CD4-positive, alpha-beta T cell treated with Interleukin-21 for 1 hour (primary cell): ENCODE data around the gene ZFYVE1.
"Not testable (repeated sequence)": the region's sequence is repeated elsewhere in the genome, so short reads cannot be mapped to it uniquely, and the experiment has no call there.

ENCODE experiments used
- DNase-seq: peaks from one replicate; pipeline ENCODE4 v3.0.0-alpha.2; 2020

ZFYVE1 gene

DNA sequence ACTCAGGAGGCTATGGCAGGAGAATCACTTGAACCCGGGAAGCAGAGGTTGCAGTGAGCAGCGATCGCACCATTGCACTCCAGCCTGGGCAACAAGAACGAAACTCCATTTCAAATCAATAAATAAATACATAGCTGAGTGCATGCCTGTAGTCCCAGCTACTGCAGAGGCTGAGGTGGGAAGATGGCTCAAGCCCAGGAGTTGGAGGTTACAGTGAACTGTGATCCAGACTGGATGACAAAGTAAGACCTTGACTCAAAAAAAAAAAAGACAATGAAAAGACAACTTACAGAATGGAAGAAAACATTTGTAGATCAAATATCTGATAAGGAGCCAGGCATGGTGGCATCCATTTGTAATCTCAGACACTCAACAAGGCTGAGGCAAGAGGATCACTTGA lies 27.6 kb downstream of the ZFYVE1 start:
- no peak for DNase-seq

DNA sequence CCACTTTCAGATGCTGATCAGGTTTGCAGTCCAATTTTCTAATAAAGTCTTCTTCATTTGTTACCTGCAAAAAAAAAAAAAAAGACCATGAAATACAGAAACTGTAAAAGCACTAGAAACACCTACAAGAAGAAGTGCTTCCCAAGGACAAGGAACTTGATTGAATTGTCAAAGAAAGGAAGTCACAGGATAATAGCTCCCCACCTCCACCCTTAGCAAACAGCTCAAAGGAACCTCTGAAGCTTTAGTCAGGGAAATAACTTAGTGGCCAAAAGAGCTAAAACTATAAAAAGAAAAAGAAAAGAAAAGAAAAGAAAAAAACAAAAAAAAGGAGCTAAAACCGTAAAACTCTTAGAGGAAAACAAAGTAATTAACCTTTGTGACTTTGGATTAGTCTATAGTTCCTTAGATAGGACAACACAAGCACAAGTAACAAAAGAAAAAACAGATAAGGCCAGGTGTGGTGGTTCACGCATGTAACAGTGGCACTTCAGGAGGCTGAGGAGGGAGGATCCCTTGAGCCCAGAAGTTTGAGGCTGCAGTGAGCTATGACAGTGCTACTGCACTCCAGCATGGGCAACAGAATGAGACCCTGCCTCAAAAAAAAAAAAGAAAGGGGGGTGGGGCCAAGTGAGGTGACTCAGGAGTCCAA lies 28.5 kb downstream of the ZFYVE1 start:
- no peak for DNase-seq

DNA sequence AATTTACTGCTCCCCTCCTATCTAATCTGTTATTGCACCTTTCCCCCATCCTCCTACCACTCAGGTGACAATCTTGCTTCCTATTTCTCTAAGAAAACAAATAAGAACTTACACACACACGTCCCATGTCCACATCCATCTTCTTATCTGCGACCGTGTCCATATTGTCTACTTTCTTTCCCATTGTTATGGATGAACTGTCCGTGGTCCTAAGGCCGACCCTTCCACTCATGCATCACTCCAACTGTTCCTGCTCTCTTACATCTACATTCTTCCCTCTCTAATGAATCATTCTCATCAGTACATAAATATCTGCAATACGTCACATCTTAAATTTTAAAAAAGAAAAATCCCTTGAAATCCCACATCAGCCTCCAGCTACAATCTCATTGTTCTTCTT lies 30.0 kb downstream of the ZFYVE1 start:
- no peak for DNase-seq

DNA sequence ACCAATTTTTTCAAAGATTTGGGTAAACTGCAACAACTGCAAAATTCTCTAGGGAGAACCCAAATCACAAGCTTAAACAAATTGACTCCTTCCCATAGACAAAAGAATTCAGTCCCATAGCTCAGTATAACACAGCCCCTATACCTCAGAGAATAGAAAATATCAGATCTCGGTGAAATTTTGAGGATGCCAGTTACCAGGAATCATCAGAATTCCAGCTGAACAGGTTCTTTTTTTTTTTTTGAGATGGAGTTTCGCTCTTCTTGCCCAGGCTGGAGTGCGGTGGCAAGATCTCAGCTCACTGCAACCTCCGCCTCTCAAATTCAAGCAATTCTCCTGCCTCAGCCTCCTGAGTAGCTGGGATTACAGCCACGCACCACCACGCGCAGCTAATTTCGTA lies 36.7 kb downstream of the ZFYVE1 start:
- DNase-seq: no peak

DNA sequence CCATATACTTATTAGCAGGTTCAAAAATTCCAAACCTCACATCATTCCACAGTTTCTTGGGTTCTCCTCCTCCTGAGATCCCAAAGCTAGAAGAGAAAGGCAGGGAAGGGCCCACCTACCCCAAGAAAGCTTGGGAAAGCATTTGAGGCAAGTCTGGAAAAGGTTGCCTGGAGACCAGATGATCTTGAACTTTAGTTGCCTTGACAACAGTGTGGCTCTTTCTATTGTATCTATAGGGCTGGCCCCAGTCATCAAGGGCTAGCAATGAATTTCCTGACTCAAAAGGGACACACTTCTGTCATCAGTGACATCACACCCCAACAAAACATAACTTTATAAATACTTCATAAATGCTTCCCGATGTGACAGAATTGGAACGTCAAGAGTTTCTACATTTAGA lies 40.0 kb downstream of the ZFYVE1 start:
- no peak for DNase-seq

DNA sequence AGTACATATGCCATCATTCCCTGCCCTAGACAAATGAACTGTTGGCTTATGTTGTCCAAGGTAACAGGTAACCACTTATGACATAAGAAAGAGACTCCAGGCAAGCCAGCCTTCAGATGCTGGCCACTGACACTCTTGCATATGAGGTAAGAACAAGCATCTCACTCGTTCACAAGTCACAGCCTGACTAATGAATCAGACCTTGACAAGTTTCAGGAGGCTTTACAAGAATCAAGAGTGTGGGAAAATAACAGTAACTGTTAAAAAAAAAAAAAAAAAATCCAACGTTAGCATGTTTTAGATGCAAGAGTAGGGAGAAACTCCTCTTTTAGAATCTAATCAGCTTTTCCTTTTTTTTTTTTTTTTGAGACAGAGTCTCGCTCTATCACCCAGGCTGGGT lies 40.7 kb downstream of the ZFYVE1 start:
- no peak for DNase-seq

DNA sequence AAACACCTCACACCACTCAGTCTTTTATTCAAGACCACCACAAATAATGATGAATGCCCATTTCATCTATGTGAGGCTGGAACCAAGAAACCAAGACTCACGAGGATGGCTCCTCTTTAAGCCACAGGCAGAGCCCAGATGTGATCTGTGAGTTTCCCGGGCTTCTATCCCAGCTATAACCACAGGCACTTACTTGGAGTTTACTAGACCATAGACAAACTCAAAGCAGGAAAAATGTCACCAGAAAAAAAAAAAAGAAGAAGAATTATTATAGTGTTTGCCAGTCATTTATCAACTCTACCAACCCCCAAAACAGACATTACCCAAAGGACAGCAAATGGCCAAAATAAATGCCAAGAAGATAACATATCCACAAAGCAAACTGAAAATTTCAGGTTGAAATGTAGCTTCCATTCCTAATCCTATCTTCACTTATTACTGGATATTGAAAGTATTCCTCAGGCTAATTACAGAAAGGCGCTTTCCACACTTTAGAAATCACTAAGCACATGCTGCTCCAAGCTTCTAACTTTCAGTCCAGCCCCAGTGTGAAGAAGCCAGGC lies 44.7 kb downstream of the ZFYVE1 start:
- no peak for DNase-seq

DNA sequence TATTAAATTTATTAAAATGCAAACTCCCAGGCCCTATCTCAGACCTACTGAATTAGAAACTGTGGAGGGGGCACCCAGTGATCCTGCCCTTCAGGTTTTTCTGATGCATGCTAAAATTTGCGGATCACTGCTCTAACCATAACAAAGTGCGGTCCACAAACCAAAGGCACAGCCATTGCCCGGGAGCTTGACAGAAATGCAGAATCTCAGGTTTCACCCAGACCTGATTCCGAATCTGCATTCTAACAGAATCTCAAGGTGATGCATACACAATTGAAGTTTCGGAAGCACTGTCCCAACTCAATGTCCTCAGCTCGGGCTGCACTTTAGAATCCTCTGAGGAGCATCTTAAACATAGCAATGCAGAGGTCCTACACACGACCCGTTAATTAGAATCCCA lies 46.0 kb downstream of the ZFYVE1 start:
- no peak for DNase-seq

DNA sequence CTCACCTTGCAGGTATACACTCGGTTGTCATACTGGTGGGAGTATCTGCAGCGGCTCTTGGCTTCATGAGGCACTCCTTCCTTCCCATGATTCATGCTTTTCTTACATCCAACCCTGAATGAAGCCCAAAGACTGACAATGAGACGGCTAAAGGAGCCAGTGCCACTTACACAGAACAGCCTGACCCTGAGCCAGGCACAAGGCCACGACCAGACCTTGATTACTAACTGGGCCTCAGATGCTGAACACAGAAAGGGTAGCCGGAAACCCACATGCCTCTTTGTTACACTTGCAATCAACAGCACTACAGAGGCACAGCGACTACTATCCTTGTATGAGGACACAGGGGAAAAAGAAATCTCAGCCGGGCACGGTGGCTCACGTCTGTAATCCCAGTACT lies 48.0 kb downstream of the ZFYVE1 start:
- no peak for DNase-seq

DNA sequence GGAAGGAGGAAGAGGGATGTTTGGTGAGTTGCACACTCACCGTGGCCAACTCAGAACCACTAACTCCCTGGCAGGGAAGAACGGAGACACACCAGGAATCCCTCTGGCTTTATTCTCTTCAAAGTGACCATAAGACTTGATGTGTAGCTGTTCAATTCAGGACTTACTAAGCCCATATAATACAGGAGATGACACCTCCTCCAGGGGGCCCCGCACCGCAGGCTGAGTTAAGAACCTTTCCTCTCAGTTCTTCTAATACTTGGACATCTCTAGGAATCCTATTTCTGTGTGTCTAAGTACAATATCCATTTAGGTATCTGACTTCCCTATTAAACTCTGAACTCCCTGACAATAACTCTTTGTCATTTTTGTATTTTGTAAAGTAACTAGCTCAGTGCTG lies 51.1 kb downstream of the ZFYVE1 start:
- DNase-seq: no peak

DNA sequence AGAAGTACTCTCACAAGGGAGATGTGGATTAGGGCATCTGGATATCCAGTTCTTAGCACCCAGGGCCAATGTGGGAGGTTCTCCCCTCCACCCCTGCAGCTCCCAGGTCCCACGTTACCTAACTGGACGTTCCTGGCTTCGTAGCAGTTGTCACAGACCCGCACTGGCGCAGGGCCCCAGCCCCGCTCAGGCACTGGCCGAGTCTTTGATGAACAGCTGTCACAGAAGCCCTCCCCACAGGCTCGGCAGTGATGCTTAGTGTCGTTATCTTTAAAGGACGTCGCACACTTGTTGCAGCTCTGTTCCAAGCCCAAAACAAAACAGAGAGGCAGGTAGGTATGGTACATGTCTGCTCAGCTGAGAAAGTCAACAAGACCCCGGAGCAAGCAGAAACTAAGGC lies 52.2 kb downstream of the ZFYVE1 start:
- no peak for DNase-seq

DNA sequence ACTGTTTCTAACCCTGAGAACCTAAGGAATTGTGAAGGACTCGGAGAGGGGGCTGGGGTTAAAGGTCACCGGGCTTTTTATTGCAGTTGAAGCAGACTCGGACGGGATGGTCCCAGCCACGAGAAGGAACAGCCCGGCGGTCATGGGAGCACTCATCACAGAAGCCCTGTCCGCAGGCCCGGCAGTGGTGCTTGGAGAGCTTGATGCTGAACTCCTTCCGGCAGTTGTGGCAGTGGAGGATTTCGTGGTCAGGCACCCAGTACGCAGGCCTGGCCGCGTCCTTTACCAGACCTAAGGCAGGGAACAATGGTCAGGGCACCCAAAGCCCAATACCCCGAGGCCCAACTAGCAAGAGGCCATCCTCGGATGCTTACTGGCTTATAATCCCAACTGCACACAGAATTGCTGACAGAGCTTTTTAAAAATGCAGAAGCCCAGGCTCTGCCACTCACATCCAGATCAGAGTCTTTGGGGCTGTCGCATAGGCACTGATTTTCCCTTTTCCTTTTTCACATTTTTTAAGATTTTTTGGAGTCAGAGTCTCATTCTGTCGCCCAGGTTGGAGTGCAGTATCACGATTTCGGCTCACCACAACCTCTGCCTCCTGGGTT lies 56.0 kb downstream of the ZFYVE1 start:
- DNase-seq: no peak

DNA sequence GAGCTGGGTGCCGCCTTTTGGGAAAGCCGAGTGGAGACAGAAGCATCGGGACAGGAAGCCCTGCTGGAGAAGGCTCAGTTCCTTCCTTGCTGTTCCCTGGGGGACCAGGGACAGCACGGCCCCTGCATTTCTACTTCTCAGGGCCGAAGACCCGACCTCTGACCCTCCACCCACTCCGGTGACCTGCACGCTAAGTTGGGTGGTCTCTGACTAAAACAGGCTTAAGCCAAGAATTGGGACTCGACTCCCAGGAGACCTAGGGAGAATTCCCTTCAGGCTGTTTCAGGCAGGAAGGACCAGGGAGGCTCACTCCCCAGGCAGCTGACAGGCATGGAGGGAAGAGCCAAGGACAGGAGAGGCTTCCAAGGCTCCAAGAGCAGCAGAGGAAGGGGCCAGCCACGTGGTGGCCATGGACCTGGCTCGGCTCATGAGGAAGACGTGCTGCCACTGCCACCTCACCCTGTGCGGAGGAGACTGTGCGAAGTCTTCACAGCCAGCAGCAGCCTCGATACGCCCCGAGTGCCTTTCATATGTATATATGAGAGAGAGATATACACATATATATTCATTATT lies 56.8 kb downstream of the ZFYVE1 start:
- DNase-seq: no peak

DNA sequence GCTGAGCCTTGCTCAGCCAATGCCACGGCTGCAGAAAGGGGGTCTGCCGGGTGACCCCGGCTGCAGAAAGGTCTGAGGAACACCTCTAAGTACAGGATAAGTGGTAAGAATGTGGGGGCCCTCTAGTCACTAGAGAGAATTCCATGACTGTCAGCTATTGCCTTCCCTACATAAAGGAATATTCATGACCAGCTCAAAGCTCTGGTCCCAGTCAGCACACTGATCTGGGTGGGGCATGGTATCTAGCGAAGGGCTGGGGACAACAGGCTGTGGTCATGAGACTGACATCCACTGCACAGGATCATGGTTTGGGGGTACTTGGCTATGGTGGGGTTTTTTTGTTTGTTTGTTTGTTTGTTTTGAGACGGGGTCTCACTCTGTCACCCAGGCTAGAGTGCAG lies 58.6 kb downstream of the ZFYVE1 start:
- DNase-seq: no peak

DNA sequence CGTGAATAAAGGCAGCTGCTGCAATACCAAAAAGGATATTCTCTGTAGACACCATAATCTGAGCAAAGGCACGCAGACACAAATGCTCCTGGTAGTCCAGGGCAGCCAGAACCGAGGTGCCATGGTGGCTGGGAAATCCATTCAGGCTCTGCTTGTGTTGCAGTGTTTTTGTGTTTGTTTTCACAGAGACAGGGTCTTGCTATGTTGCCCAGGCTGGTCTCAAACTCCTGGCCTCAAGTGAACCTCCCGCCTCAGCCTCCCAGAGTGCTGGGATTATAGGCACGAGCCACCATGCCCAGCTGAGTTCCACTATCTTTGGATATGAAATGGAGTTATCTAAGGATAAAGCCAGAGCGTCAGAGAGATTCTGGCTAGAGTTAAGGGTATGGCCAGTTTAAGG lies 60.9 kb downstream of the ZFYVE1 start:
- no peak for DNase-seq

DNA sequence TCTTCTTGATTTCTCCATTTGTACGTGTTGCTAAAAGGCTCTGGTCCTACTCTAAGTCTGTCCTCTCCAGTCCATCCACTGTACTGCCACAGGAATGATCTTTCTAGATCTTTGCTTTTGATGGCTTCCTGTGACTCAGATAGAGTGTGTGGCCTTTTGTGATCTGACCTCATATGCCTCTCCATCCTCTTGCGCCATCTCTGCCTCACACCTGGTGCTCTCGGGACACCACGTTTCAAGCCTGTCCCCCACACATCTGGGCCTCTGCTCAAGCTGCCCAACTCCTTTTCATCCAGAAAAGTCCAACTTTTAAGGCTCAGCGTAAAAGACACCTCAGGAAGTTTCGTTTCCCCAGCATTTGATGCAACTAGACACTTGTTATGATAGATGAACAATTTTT lies 61.7 kb downstream of the ZFYVE1 start:
- no peak for DNase-seq

DNA sequence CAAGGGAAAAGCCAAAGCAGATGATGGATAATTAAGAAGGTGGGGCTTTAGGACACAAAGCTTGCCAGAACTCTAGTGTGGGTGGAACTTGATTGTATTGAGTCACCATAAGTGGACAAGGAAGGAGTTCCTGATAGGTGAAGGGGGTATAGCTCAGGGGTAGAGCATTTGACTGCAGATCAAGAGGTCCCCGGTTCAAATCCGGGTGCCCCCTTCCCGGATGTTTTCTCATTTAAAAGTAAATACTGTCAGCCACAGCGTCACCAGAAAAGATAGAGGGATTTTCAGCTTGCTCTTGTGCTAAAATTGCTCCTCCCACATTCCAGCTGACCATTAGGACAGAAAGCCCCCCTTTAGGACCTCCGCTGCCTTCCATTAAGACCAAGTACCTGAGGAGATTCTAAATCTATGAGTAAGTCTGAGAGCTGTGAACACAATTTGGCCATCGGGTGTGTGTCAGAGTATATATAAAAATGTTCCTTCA lies 64.0 kb downstream of the ZFYVE1 start:
- DNase-seq: no peak

DNA sequence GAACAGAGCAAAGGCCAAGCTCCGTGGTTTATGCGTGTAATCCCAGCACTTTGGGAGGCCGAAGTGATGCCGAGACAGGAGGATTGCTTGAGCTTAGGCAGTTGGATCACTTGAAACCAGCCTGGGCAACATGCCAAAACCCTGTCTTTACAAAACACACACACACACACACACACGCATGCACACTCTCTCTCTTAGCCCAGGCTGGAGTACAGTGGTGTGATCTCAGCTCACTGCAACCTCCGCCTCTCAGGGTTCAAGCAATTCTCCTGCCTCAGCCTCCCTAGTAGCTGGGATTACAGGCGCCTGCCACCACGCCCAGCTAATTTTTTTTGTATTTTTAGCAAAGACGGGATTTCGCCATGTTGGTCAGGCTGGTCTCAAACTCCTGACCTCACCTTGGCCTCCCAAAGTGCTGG lies 64.6 kb downstream of the ZFYVE1 start:
- DNase-seq: not testable (repeated sequence)

DNA sequence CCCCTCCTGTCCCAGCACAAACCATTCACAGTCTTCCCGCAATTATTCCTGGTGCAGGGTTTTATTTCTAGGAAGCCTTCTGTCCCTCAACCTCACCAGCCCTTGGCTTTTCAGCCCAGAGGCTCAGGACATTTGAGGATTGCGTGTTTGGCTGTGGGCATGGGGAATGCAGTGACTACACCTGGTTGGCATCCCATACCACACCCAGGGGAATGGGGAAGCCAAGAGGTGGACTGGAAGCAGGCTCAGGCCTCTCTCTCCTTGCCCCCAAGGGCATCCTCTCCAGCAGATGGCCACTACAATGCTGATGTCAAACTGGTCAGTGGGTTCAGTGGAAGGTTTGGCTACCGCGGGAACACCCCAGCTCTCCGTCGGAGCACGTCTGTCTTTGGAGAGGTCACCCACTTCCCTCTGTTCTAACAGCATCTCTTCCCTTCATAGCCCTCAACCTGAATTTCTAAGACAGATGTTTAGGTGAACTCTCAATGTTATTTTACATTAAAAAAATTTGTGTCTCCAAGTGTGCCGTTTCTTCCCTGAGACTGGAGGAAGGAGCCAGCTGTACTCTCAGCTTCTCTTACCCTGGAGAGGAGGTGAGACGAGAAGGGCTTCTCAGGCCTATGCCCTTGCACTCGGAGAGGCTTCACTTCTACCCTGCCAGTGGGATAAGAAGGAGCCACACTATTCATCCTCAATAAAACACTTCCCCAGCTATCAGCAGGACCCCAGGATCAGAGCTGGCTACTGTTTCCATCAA lies 65.1 kb downstream of the ZFYVE1 start:
- no peak for DNase-seq

DNA sequence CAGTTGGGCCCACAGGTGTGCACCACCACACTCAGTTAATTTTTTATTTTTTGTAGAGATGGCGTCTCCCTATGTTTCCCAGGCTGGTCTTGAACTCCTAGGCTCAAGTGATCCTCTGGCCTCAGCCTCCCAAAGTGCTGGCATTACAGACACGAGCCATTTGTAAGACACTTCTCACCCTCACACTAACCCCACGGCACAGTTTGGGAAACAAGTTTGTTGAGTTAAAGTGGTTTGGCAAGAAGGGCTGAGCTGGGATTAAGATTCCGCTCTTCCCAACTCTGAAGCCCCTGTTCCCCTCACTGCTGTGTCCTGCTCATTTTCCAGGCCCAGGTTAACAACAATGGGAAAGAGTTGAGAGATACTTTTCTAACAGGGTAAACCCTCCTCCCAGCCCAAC lies 65.9 kb downstream of the ZFYVE1 start:
- DNase-seq: not testable (repeated sequence)

DNA sequence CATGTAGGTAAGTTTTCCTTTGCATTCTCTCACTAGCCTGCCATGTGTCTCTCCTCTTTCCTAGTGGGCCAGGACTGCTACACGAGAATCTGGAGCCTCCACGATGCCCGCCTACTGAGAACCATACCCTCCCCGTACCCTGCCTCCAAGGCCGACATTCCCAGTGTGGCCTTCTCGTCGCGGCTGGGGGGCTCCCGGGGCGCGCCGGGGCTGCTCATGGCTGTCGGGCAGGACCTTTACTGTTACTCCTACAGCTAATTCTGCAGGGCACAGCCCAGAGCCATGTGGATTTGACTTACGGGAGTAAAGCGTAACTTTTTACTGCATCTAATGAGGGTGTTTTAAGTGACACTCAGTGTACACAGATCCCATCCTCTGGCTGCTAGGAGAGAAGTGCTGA lies 68.4 kb downstream of the ZFYVE1 start:
- no peak for DNase-seq

DNA sequence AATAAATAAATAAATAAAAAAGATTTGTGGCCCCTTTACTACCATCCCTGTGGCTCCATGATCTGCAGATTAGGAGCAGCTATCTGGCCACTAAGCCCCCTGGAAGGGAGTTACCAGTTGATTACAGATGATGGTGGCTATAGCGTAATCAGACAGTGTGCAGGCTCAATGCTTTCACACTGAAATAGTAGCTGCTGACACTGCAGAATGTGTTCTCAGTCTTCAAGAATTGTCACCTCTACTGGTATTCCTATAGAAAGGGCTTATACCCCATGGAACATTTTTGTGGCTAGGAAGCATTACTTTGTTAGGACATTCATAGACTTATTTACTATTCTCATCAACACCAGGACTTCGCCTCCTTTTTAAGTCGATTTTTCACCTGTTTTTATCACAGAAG lies 69.7 kb downstream of the ZFYVE1 start:
- DNase-seq: no peak

DNA sequence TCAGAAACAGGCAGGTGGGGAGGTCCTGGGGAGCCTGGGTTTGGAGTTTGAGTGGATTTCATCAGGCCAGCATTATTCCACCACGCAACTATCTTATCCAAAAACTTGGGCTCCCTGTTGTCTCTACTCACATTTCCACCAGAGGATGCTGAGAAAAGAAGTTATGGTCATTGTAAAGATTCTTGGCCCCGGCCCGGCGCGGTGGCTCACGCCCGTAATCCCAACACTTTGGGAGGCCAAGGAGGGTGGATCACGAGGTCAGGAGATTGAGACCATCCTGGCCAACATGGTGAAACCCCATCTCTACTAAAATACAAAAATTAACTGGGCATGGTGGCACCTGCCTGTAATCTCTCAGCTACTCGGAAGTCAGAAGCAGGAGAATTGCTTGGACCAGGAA lies 70.2 kb downstream of the ZFYVE1 start:
- not testable (repeated sequence) for DNase-seq

DNA sequence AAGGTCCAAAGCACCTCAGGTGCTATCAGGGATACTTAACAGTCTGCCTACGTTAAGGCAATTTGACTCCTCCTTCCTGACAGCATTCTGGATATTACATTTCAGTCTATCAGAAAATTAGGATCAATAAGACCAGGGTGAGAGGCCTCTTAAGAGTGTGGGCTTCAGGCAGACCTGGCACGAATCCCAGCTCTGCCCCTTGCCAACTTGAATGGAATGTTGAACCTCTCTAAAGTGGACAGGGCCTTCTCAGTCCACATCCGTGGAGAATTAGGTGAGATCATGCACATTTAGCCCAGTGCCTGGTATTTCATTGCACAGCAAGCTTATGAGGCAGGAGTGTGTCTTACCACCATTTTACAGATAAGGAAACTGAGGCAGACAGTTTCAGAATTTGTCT lies 74.7 kb downstream of the ZFYVE1 start:
- no peak for DNase-seq
